ENCODE data around the gene UTS2R.

The UTS2R gene

DNA sequence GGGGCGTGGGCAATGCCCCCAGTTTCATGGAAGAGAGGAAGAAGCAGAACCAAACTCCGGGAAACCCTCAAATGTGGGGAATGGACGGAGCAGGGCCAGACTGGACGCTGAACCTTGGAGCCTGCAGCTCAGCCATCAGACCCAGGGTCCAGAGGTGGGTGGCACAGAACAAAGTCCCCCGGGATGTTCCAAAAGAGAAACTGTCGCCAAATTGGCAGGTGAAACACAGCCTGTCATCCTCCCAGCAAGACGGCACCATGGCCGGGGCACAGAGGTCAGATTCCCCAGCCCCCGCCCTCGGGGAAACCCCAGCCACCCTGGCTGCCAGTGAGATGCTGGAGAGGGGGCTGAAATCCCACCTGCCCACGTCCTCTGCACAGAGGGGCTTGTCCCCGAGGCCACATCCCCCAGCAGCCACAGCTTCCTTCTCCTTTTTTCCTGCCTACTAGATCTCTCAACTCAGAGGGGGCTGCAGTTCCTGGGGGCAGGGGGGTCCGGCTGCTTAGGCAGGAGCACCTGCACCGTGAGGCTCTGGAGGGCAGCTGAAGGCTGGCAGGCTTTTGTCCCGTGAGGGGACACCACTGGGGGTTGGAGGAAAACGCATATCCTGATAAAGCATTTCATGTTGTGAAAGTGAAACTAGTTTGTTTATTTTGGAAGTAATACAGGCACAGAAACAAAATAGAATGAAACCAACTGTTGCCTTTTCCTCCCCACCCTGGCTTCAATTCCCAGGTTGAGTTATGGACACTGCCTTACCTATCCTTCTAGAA, 36.8 kb upstream of the UTS2R start:
- peak overlapping the region; percentile 20 for H3K4me3 ChIP-seq (ENCODE audit: low read length)
- peak; percentile 19 for DNase-seq (ENCODE audit: low read depth)
- TF ChIP-seq, protein P1, sequence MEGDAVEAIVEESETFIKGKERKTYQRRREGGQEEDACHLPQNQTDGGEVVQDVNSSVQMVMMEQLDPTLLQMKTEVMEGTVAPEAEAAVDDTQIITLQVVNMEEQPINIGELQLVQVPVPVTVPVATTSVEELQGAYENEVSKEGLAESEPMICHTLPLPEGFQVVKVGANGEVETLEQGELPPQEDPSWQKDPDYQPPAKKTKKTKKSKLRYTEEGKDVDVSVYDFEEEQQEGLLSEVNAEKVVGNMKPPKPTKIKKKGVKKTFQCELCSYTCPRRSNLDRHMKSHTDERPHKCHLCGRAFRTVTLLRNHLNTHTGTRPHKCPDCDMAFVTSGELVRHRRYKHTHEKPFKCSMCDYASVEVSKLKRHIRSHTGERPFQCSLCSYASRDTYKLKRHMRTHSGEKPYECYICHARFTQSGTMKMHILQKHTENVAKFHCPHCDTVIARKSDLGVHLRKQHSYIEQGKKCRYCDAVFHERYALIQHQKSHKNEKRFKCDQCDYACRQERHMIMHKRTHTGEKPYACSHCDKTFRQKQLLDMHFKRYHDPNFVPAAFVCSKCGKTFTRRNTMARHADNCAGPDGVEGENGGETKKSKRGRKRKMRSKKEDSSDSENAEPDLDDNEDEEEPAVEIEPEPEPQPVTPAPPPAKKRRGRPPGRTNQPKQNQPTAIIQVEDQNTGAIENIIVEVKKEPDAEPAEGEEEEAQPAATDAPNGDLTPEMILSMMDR (IDR thresholded peaks at IDR 0.05; ENCODE audit: insufficient read depth, low read depth, low read length, missing control alignments): no peak

DNA sequence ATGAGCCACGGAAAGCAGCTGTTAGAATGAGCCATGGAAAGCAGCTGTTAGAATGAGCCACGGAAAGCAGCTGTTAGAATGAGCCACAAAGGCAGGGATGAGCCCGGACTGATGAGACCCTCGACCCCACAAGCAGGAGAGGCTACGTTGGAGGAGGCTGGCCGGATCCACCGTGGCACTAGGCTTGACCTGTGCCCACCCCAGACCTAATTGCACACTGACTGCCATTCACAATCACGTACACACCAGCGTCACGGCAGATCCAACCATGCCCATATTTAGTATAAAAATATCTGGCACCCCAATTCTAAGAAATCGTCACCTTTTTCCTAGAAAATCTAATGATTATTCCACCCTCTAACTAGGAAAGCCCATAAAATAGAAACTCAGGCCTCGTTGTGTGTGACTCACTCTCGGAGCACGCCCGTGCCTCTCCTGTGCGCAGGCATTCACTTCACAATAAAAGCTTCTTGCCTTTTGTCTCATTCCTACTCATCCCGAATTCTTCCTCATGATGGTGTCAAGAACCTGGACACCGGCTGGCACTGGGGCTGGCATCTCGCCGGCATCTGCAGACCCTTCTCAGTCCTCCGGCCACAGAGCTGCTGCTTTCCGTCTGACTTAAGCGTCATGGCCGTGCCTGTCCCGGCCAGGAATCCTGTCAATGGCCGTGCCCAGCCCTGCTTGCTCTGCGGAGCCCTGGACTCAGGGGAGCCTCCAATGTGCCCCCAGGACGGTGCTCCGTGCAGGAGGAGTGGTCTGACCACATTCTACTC, 32.5 kb upstream of the UTS2R start:
- peak; percentile 88 for DNase-seq (ENCODE audit: low read depth)
- H3K4me3 ChIP-seq (ENCODE audit: low read length): peak overlapping the region; percentile 34
- TF ChIP-seq, protein P1 (IDR thresholded peaks at IDR 0.05; ENCODE audit: insufficient read depth, low read depth, low read length, missing control alignments): no peak

DNA sequence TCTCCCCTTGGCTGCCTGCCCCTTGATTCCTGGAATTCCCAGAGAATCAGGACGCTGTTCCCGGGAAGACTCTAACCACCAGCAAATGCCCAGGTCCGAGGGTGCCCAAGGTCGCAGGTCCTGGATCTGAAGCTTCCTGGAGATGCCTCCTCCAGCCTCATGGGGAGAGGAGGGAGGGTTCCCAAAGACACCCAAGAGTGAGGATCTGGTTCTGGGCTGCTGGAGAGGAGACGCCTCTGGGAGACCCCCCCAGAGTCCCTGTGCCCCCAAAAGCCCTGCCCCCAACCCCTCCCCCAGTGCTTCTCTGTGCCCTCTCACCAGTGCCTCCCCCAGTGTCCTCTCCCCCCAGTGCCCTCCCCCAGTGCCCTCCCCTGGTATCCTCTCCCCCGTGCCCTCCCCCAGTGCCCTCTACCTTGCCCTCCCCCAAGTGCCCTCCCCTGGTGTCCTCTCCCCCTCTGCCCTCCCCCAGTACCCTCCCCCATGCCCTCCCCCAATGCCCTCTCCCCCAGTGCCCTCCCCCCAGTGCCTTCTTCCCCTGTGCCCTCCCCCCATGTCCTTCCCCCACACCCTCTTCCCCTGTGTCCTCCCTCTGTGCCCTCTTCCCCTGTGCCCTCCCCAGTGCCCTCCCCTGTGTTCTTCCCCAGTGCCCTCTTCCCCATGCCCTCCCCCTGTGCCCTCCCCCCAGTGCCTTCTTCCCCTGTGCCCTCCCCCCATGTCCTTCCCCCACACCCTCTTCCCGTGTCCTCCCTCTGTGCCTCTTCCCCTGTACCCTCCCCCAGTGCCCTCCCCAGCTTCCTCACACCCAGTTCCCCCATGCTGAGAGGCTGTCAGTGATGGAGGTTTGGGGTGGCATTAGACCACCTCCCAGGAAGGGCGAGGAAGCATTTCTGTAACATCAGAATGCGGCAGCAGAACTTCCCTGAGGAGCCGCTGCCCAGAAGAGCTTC, 31.7 kb upstream of the UTS2R start:
- TF ChIP-seq, protein P1 (IDR thresholded peaks at IDR 0.05; ENCODE audit: insufficient read depth, low read depth, low read length, missing control alignments): no peak
- H3K4me3 ChIP-seq (ENCODE audit: low read length): peak overlapping the region; percentile 34
- no peak for DNase-seq (ENCODE audit: low read depth)

DNA sequence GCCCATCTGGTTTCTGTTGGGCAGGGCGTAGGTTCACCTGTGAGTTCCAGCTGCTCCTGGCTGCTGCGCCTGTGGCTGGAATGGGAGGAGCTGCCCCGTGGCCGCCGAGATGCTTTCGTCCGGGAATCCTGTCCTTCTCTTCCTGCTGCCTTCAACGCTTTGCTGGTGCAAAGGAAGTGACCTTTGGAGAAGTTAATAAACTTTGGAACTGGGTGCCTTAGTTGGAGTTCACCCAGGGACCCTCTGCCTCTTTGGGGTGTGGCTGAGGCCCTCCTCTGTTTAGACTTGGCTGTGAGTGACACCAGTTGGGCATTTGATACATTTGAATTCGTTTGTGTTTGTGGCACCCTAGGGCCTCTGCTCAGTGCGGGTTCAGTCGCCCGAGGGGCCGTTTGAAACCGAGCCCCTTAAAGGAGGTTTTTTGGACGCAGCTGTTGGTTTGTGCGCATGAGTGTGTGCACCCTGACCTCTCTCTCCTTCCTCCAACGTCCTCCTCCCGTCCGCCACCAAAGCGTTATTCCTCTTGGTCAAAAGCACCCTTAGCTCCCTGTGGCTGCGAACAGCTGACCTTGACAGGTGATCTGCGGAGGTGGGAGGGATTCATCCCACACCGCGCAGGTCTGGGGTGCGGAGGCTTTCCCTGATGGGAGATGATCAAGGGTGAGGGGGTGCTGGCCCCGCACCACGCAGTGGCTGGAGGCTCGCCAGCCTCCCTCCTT, 29.0 kb upstream of the UTS2R start:
- H3K4me3 ChIP-seq (ENCODE audit: low read length): no peak overlapping the region
- DNase-seq (ENCODE audit: low read depth): no peak
- TF ChIP-seq, protein P1 (IDR thresholded peaks at IDR 0.05; ENCODE audit: insufficient read depth, low read depth, low read length, missing control alignments): no peak

DNA sequence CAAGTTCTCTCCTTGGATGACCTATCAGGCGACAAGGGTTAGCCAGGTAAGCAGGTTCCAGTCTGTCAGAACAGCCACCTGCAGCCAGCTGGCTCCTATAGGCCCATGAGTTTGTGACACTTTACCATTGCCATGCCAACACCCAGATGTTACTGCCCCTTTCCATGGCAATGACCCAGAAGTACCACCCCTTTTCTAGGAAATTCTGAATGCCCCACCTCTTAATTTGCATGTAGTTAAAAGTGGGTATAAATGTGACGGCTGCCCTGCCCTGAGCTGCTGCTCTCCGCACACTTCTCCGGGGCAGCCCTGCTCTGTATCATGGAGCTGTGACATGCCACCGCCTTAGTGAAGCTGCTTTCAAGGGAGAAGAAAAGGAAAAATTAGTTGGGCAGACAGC, 28.0 kb upstream of the UTS2R start:
- H3K4me3 ChIP-seq (ENCODE audit: low read length): no peak overlapping the region
- TF ChIP-seq, protein P1 (IDR thresholded peaks at IDR 0.05; ENCODE audit: insufficient read depth, low read depth, low read length, missing control alignments): no peak
- DNase-seq (ENCODE audit: low read depth): no peak
